ENCODE results near the gene WNT2. TPM values are rescaled to one million over a fixed set of nuclear protein-coding genes. Genes with fewer than 3 reads are reported as not detected.

WNT2 gene
- total RNA-seq, 2 donors from 2014 or later = not detected

Small RNAs within 50 kb of the gene (small RNA-seq; reads per million reads assigned to genes)
- not detected for gene MTCYBP6

Other genes with a start within 250 kb of the WNT2 start
- not detected for gene ASZ1, start 104.4 kb upstream of the WNT2 start, total RNA-seq
- 100 to 1,000 TPM; 251 to 329 TPM for gene CFTR, start 157.0 kb upstream of the WNT2 start, total RNA-seq

All from body of pancreas (tissue), 2 donors.